AG04449 (cell line): ENCODE results near the gene BCAS1.

ENCODE experiments used
- CTCF ChIA-PET: fragments of 350-600 bp; formaldehyde crosslinking; extraction: SDS; loops from one replicate; lab custom pipeline; 2021; ENCODE audit warnings: antibody characterized with exemption; lab: Yijun Ruan, JAX
- POLR2A ChIA-PET: fragments of 400-600, 350-600 bp; formaldehyde crosslinking; extraction: SDS; loops from one replicate; lab custom pipeline; 2020; ENCODE audit warnings: antibody characterized with exemption, inconsistent platforms; lab: Yijun Ruan, JAX
- DNase-seq: peaks from one replicate; pipeline ENCODE4 v3.0.0-alpha.2; 2010; ENCODE audit warnings: low read depth, low spot score
- H3K4me3 ChIP-seq: 2 replicates; pipeline ENCODE4 v1.5.1; 2011; ENCODE audit warnings: low read depth, mild to moderate bottlenecking, control low read depth, low read length
- TF ChIP-seq, protein P1 (sequence below): IDR thresholded peaks from one replicate; pipeline ENCODE4 v1.5.1; 2011; ENCODE audit warnings: mild to moderate bottlenecking, moderate library complexity, low read length, control low read depth, inconsistent platforms; ENCODE audit not compliant: insufficient read depth; ENCODE audit errors: missing control alignments

The BCAS1 gene

DNA sequence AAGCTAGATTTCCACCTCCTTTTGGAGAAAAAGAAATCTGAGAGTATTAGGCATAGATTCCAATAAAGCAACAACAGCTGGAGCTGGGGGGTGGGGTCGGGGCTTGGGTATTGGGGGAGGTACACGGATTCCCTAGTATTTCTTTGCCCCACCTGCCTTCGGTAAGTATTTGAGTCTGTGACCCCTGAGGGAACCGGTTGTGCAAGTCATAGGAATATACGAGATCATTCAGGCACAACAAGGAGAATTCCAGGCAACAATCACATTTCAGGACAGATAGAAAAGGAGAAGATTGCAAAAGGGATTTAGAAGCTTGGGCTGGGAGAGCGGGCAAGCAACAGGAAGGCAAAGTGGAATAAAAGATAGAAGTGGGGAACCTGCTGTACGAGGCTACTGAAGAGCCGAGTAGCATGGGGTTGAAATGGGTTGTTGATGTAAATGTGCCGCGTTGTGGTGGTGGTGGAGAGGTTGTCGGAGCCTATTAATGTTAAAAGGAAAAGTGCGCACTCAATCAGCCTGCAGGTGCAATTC lies 148.9 kb downstream of the BCAS1 start:
- POLR2A ChIA-PET, result no interaction called here
- H3K4me3 ChIP-seq, result no peak overlapping the region
- CTCF ChIA-PET, result no interaction called here
- TF ChIP-seq, protein P1, sequence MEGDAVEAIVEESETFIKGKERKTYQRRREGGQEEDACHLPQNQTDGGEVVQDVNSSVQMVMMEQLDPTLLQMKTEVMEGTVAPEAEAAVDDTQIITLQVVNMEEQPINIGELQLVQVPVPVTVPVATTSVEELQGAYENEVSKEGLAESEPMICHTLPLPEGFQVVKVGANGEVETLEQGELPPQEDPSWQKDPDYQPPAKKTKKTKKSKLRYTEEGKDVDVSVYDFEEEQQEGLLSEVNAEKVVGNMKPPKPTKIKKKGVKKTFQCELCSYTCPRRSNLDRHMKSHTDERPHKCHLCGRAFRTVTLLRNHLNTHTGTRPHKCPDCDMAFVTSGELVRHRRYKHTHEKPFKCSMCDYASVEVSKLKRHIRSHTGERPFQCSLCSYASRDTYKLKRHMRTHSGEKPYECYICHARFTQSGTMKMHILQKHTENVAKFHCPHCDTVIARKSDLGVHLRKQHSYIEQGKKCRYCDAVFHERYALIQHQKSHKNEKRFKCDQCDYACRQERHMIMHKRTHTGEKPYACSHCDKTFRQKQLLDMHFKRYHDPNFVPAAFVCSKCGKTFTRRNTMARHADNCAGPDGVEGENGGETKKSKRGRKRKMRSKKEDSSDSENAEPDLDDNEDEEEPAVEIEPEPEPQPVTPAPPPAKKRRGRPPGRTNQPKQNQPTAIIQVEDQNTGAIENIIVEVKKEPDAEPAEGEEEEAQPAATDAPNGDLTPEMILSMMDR, result no peak
- no peak for DNase-seq

DNA sequence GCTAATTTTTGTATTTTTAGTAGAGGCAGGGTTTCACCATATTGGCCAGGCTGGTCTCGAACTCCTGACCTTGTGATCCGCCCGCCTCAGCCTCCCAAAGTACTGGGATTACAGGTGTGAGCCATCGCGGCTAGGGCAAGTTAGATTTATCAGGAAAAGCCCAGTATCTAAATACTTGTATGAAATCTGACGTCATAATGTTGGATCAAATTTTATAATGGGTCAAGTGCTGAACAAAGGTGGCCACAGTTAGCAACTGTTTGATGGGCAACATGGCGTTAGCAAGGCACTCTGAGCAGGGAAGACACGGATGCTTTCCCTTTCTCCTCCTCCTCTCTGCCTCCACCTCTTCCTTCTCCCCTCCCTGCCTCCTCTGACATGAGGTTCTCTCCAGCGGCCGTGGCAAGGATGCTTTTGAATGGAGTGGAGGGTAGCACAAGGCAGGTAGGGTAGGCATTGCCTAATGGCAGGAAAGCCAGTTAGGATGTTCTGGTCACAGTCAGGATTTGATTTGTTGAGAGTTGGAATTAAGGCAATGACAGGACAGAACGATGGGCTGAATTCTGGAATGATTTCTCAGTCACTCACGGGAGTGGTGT lies 149.6 kb downstream of the BCAS1 start:
- POLR2A ChIA-PET, result interaction anchor here (0.6 kb wide), 1 partner anchor 12 kb away, joined by 3 read pairs; no protein-coding TSS in a partner anchor
- TF ChIP-seq, protein P1, result no peak
- no peak overlapping the region for H3K4me3 ChIP-seq
- DNase-seq, result no peak
- CTCF ChIA-PET, result no interaction called here

GRCh38 chr20:53919886-53920285 lies 150.5 kb downstream of the BCAS1 start:
- no peak overlapping the region for H3K4me3 ChIP-seq
- ChIA-PET CTCF (interaction anchor here (7.4 kb wide), 1 partner anchor 13 kb away, joined by 170 read pairs; no protein-coding TSS in a partner anchor), POLR2A (no interaction called here)
- TF ChIP-seq, protein P1, result no peak
- no peak for DNase-seq

- ChIA-PET CTCF (interaction anchor here (0.6 to 7.4 kb wide), 3 partner anchors 14 to 350 kb away, joined by 3 to 170 read pairs (median 65); no protein-coding TSS in a partner anchor), POLR2A (no interaction called here)
- no peak overlapping the region for H3K4me3 ChIP-seq
- no peak for DNase-seq
- TF ChIP-seq, protein P1, result no peak
Observed at GRCh38 chr20:53918949-53919361, 151.4 kb downstream of the BCAS1 start.

DNA sequence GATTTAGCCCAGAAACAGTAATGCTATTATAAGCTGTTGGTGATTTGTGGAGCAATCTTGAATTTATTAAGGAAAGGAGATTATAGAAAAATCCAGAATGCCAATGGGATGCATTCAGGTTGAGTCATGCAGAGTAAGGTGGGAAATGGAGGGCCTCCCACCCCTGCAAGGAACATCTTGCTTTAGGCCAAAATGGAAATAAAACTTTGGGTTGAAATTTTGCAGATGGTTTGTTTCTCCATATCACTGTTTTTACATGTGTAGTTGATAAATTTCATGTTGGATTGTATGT lies 152.4 kb downstream of the BCAS1 start:
- ChIA-PET POLR2A (interaction anchor here (0.6 to 1.2 kb wide), 3 partner anchors 17 to 144 kb away, joined by 3 to 5 read pairs (median 3); no protein-coding TSS in a partner anchor), CTCF (interaction anchor here (1.0 to 7.4 kb wide), 8 partner anchors 15 to 339 kb away, joined by 3 to 170 read pairs (median 16); no protein-coding TSS in a partner anchor)
- DNase-seq, result no peak
- TF ChIP-seq, protein P1, result no peak
- H3K4me3 ChIP-seq, result no peak overlapping the region
